B cell (primary cell): ENCODE data around the gene SIRT7. TPM values are rescaled to one million over a fixed set of nuclear protein-coding genes. Genes with fewer than 3 reads are reported as not detected.
A peak's percentile ranks its signal among the peaks of the same experiment; 100 is the strongest.

Source experiments
- ATAC-seq: fragments of 200-7000 bp; cut with Tn5 transposase; one replicate; pipeline ENCODE4 v1.10.0; 2021; ENCODE audit warnings: low read depth, mild to moderate bottlenecking, moderate number of reproducible peaks, moderate library complexity
- CTCF ChIA-PET: fragments of 350-600 bp; sonication (Branson Sonifier 250); formaldehyde crosslinking; loops from one replicate; lab custom pipeline; 2021; ENCODE audit warnings: antibody characterized with exemption, inconsistent platforms; lab: Charles Lee
- POLR2A ChIA-PET: fragments of 350-600 bp; sonication (Branson Sonifier 250); formaldehyde crosslinking; loops from one replicate; lab custom pipeline; 2021; ENCODE audit warnings: antibody characterized with exemption; lab: Charles Lee
- DNase-seq: peaks from one replicate; pipeline ENCODE4 v3.0.0; 2013
- H2AFZ ChIP-seq: 2 replicates; pipeline ENCODE4 v1.6.1; 2012; ENCODE audit warnings: mild to moderate bottlenecking, low read depth, low read length; ENCODE audit not compliant: insufficient read depth, poor library complexity, severe bottlenecking
- H3K27ac ChIP-seq, 2 donors: 1 replicate in 1 of 2; 2 replicates in 1 of 2; pipeline ENCODE4 v1.5.1; 2012 to 2013; ENCODE audit warnings: low read length in 2 of 2, mild to moderate bottlenecking in 2 of 2, moderate library complexity in 1 of 2
- H3K27me3 ChIP-seq, 4 experiments: fragments of 200-600 bp in 1 of 4; sonication (generic) in 1 of 4; replicated peaks in 1 of 4; 1 replicate in 2 of 4; 2 replicates in 2 of 4; pipeline versions ENCODE4 v1.6.1 to v1.7.0; 2013 to 2016; ENCODE audit warnings: low read length in 3 of 4, mild to moderate bottlenecking in 2 of 4, mixed read lengths in 1 of 4, moderate library complexity in 1 of 4; ENCODE audit not compliant: insufficient read depth in 4 of 4, control insufficient read depth in 3 of 4; ENCODE audit errors: control extremely low read depth in 1 of 4
- H3K36me3 ChIP-seq, 2 experiments: replicated peaks in 1 of 2; 1 replicate in 1 of 2; 2 replicates in 1 of 2; pipeline versions ENCODE4 v1.6.1 to v1.7.1; 2013; ENCODE audit warnings: low read length in 1 of 2; ENCODE audit not compliant: insufficient read depth in 2 of 2, control insufficient read depth in 1 of 2; ENCODE audit errors: control extremely low read depth in 1 of 2, extremely low read depth in 1 of 2
- H3K4me1 ChIP-seq, 2 donors: fragments of 200-600 bp in 1 of 2; sonication (generic) in 1 of 2; 1 replicate in 1 of 2; 2 replicates in 1 of 2; pipeline versions ENCODE4 v1.5.1 to v1.6.1; 2013 to 2017; ENCODE audit warnings: low read length in 2 of 2; ENCODE audit not compliant: control insufficient read depth in 2 of 2, insufficient read depth in 2 of 2
- H3K4me2 ChIP-seq: replicated peaks from 2 replicates; pipeline ENCODE3; 2012; ENCODE audit warnings: mild to moderate bottlenecking, low read depth, low read length; ENCODE audit not compliant: poor library complexity, severe bottlenecking
- H3K4me3 ChIP-seq, 5 experiments: fragments of 200-600 bp in 1 of 5; sonication (generic) in 1 of 5; 1 replicate in 3 of 5; 2 replicates in 2 of 5; pipeline versions ENCODE4 v1.5.1 to v1.7.0; 2011 to 2016; ENCODE audit warnings: low read length in 4 of 5, mild to moderate bottlenecking in 4 of 5, low read depth in 2 of 5, control low read depth in 1 of 5, moderate library complexity in 1 of 5; ENCODE audit not compliant: insufficient read depth in 1 of 5; ENCODE audit errors: control extremely low read depth in 1 of 5, extremely low read depth in 1 of 5
- H3K79me2 ChIP-seq: fragments of 200-600 bp; sonication (generic); one replicate; pipeline ENCODE4 v1.6.0; 2016; ENCODE audit warnings: low read length; ENCODE audit not compliant: control insufficient read depth, insufficient read depth
- H3K9ac ChIP-seq: fragments of 200-600 bp; sonication (generic); 2 replicates; pipeline ENCODE4 v1.6.1; 2017; ENCODE audit warnings: mild to moderate bottlenecking, low read length, moderate library complexity
- H3K9me3 ChIP-seq, 3 donors: one replicate each; pipeline versions ENCODE4 v1.6.1 to v1.7.1; 2013; ENCODE audit warnings: low read length in 2 of 3; ENCODE audit not compliant: control insufficient read depth in 2 of 3, insufficient read depth in 1 of 3; ENCODE audit errors: control extremely low read depth in 1 of 3
- H4K20me1 ChIP-seq: 2 replicates; pipeline ENCODE4 v1.6.0; 2012; ENCODE audit warnings: mild to moderate bottlenecking, low read length; ENCODE audit not compliant: insufficient read depth, control insufficient read depth, poor library complexity, severe bottlenecking
- H3K27ac Mint-ChIP-seq: one replicate; pipeline ENCODE4 v1.8.0; 2021; ENCODE audit warnings: mixed read lengths
- H3K27me3 Mint-ChIP-seq: one replicate; pipeline ENCODE4 v1.8.0; 2021; ENCODE audit warnings: mixed read lengths
- H3K4me1 Mint-ChIP-seq: one replicate; pipeline ENCODE4 v1.8.0; 2021; ENCODE audit warnings: mixed read lengths
- H3K4me3 Mint-ChIP-seq: one replicate; pipeline ENCODE4 v1.8.0; 2021; ENCODE audit warnings: mixed read lengths
- H3K9me3 Mint-ChIP-seq: one replicate; pipeline ENCODE4 v1.8.0; 2022; ENCODE audit warnings: mixed read lengths; ENCODE audit not compliant: insufficient read depth
- CTCF ChIP-seq: fragments of 200-600 bp; IDR thresholded peaks from one replicate; pipeline ENCODE4 v1.8.0; 2022; ENCODE audit warnings: antibody characterized with exemption, mild to moderate bottlenecking
- EZH2 ChIP-seq: IDR thresholded peaks from 2 replicates; pipeline ENCODE4 v1.6.1; 2012; ENCODE audit warnings: borderline replicate concordance, low read depth, mild to moderate bottlenecking, moderate library complexity, low read length; ENCODE audit not compliant: insufficient read depth, poor library complexity, severe bottlenecking
- whole genome bisulfite sequencing: methylation state at CpG from one replicate; pipeline ENCODE4 v1.1.5; 2013; ENCODE audit warnings: missing lambda C conversion rate; ENCODE audit not compliant: insufficient coverage; 5-methylcytosine and 5-hydroxymethylcytosine counted together
- intact Hi-C: fragments of 100-400 bp; cut with micrococcal nuclease; formaldehyde crosslinking; loops from one replicate; pipeline ENCODE4 v1.10.0; 2022
- polyA plus RNA-seq: library from polyadenylated mRNA; depleted of rRNA; stranded (reverse); fragments of >200 nt; gene quantifications from 2 replicates; pipeline ENCODE4 v1.2.3, GENCODE V29; 2012
- total RNA-seq, 2 donors: library from RNA; stranded (reverse); fragments of 120-200 nt in 1 of 2; gene quantifications; 1 replicate in 1 of 2; 2 replicates in 1 of 2; pipeline versions ENCODE4 v1.2.3 to v1.2.4, GENCODE V29; 2013 to 2022

Gene SIRT7
- total and polyA plus RNA-seq, 2 donors (not counting 1 experiment from before 2014, with no cell fraction given) = 77.2 to 82.7 TPM

GRCh38 chr17:81924557-81925532 lies 6.9 kb upstream of the SIRT7 start:
- intact Hi-C loops = loop anchor here (5.0 kb wide), 2 partner anchors 33 to 93 kb away; partner anchors contain the start of genes ALYREF, ANAPC11 and MCRIP1
- peaks cover 37% of the 10 kb centered on the region for H4K20me1 ChIP-seq
- ATAC-seq (no peak), DNase-seq (no peak)
- CTCF ChIA-PET = interaction anchor here (0.7 to 1.2 kb wide), 2 partner anchors 35 to 567 kb away, joined by 3 to 7 read pairs; no protein-coding TSS in a partner anchor
- H2AFZ ChIP-seq = no peak overlapping the region
- H3K4me1 ChIP-seq = peaks cover 26 to 35% of the 10 kb centered on the region in 2 donors
- no peaks in the 10 kb centered on the region for H3K9me3 Mint-ChIP-seq
- POLR2A ChIA-PET = no interaction called here
- TF ChIP-seq CTCF (no peak), EZH2 (no peak)
- no peak overlapping the region for H3K4me3 Mint-ChIP-seq
- peaks cover 26% of the 10 kb centered on the region for H3K4me1 Mint-ChIP-seq
- H3K27ac Mint-ChIP-seq = peak overlapping the region; percentile 7
- WGBS = 81% methylated on average over 20 of the region's 21 CpGs
- no peaks in the 10 kb centered on the region for H3K9me3 ChIP-seq
- peaks cover 52% of the 10 kb centered on the region for H3K79me2 ChIP-seq
- H3K36me3 ChIP-seq = peaks cover 0 to 4% of the 10 kb centered on the region in 2 experiments
- H3K27me3 ChIP-seq = peaks cover 0 to 18% (median 9%) of the 10 kb centered on the region in 4 experiments
- no peak overlapping the region for H3K4me2 ChIP-seq
- no peak overlapping the region for H3K4me3 ChIP-seq
- no peak overlapping the region for H3K9ac ChIP-seq
- no peak overlapping the region for H3K27ac ChIP-seq
- peaks cover 3% of the 10 kb centered on the region for H3K27me3 Mint-ChIP-seq
